ENCODE measurements around the gene YWHAG. TPM values are rescaled to one million over a fixed set of nuclear protein-coding genes. Genes with fewer than 3 reads are reported as not detected.

The YWHAG gene
- total RNA-seq, 1 experiment from 2014 or later = 241 TPM

DNA sequence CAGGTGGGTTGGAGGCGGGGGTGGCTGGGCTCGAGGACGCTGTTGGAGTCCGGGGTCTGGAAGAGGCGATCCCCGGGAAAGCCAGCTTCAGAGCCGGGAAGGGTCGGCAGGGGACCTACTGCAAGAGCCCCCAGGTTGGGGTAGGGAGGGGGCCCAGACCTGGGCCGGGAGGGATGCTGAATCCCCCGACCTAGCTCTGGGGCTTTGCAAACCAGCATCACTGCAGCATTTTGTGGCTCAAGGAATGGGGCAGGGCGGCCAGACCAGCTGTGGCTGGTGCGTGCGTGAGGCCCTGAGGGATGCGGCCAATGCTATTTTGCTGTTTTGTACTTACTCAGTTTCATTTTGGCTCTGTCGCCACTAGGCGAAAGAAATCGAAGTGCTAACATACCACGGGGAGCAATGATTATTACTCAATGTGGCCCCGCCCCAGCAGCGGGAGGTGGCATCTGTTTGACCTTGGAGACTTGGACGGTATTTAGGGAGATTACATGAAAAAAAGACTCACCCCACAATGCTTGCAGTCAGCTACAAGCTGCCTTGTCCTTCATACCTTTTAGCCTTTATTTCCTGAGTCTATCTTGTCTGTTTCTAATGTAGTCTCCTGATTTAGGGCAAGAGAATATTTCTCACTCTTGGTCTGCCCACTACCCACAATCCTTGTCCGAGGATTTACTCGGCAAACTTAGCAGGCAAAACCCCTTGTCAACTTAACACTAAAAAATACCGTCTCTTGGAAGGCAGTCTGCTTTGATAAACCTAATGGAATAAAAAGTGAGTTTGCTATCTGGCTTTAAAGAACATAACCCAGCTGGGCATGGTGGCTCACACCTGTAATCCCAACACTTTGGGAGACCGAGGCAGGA is 40.1 kb downstream of the YWHAG start:
- Histone ChIP-seq H3K27me3 (ENCODE audit: insufficient read depth, low read length) (no peaks in the 10 kb centered on the region), H3K18ac (ENCODE audit: insufficient read length, low read depth, low read length) (peak overlapping the region; percentile 90), H2AK5ac (ENCODE audit: insufficient read length, low read length) (no peak overlapping the region), H3K9me3 (ENCODE audit: control insufficient read depth, low read depth, low read length) (no peaks in the 10 kb centered on the region), H3K14ac (ENCODE audit: insufficient read depth, low read length) (peak overlapping the region; percentile 94), H4K91ac (ENCODE audit: insufficient read length, low read depth, low read length) (no peak overlapping the region), H3K23ac (ENCODE audit: insufficient read length, low read depth, low read length) (no peak overlapping the region), H2BK20ac (ENCODE audit: low read depth, low read length, poor library complexity, severe bottlenecking) (no peak overlapping the region), H2BK5ac (ENCODE audit: insufficient read length, low read length) (no peak overlapping the region), H3K4me1 (ENCODE audit: insufficient read depth, low read length) (peaks cover 4% of the 10 kb centered on the region; the same call in 1 of the 2 replicates), H3K4me2 (ENCODE audit: insufficient read depth, insufficient read length, low read length) (peak overlapping the region; percentile 53), H3K56ac (ENCODE audit: insufficient read length, low read depth, low read length) (no peak overlapping the region), H2BK12ac (ENCODE audit: insufficient read length, low read depth, low read length) (no peak overlapping the region), H4K8ac (replicated peaks; ENCODE audit: insufficient read length, low read depth, low read length) (no peak overlapping the region), H3T11ph (ENCODE audit: low read length) (no peak overlapping the region), H4K5ac (ENCODE audit: insufficient read length, low read depth, low read length) (no peak overlapping the region), H2AFZ (ENCODE audit: low read length) (no peak overlapping the region), H4K20me1 (ENCODE audit: control insufficient read depth, insufficient read depth, insufficient read length) (no peaks in the 10 kb centered on the region), H3K4ac (ENCODE audit: low read depth, low read length) (no peak overlapping the region; the same call in 1 of the 2 replicates), H3K23me2 (ENCODE audit: insufficient read length, low read depth, low read length, poor library complexity, severe bottlenecking) (peaks cover 3% of the 10 kb centered on the region), H3K79me2 (ENCODE audit: insufficient read depth, low read length) (no peaks in the 10 kb centered on the region), H2BK15ac (ENCODE audit: low read depth, low read length) (no peak overlapping the region), H2BK120ac (ENCODE audit: low read depth, low read length, poor library complexity, severe bottlenecking) (no peak overlapping the region), H3K79me1 (ENCODE audit: insufficient read depth, low read depth, low read length, poor library complexity, severe bottlenecking) (no peaks in the 10 kb centered on the region), H3K27ac (ENCODE audit: insufficient read length, low read depth, low read length) (peak overlapping the region; percentile 4), H3K9ac (ENCODE audit: extremely low read depth, insufficient read length, low read length) (peak overlapping the region; percentile 51)
- Mint-ChIP-seq H3K27ac (peak overlapping the region; percentile 95 to 99 (median 98)), H3K4me1 (peaks cover 24% of the 10 kb centered on the region in 2 experiments), H3K36me3 (ENCODE audit: insufficient read depth in 1 of 3, low read depth in 3 of 3) (peaks cover 2 to 20% (median 3%) of the 10 kb centered on the region in 3 experiments; a peak in 5 of 7 replicates), H3K9me3 (no peaks in the 10 kb centered on the region), H3K4me3 (peak overlapping the region; percentile 73 to 92), H3K27me3 (ENCODE audit: low read depth) (no peaks in the 10 kb centered on the region)
- peak; percentile 64 for DNase-seq
- TF ChIP-seq, protein P1, sequence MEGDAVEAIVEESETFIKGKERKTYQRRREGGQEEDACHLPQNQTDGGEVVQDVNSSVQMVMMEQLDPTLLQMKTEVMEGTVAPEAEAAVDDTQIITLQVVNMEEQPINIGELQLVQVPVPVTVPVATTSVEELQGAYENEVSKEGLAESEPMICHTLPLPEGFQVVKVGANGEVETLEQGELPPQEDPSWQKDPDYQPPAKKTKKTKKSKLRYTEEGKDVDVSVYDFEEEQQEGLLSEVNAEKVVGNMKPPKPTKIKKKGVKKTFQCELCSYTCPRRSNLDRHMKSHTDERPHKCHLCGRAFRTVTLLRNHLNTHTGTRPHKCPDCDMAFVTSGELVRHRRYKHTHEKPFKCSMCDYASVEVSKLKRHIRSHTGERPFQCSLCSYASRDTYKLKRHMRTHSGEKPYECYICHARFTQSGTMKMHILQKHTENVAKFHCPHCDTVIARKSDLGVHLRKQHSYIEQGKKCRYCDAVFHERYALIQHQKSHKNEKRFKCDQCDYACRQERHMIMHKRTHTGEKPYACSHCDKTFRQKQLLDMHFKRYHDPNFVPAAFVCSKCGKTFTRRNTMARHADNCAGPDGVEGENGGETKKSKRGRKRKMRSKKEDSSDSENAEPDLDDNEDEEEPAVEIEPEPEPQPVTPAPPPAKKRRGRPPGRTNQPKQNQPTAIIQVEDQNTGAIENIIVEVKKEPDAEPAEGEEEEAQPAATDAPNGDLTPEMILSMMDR (conservative IDR thresholded peaks at IDR 0.05) = peak; percentile 15; the same call in 1 of the 3 replicates
- no CpG with 5 or more reads among the region's 25 CpGs for WGBS (ENCODE audit: extremely low coverage, insufficient read length, low lambda C conversion rate)
